Measurements from ENCODE around the gene MOGAT2. TPM values are rescaled to one million over a fixed set of nuclear protein-coding genes. Genes with fewer than 3 reads are reported as not detected.

The MOGAT2 gene
- total and polyA plus RNA-seq, 2 donors (not counting 3 experiments of a cell fraction or from before 2014, with no cell fraction given) = not detected

DNA sequence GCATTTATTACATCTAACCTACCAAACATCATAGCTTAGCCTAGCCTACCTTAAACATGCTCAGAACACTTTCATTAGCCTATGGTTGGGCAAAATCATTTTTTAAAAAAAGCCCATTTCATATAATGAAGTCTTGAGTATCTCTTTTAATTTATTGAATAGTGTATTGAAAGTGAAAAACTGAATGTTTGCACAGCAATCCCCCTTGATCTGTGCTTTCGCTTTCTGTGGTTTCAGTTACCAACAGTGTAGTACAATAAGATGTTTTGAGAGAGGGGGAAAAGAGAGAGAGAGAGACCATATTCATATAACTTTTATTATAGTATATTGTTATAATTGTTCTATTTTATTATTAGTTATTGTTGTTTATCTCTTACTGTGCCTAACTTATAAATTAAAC, 40.4 kb upstream of the MOGAT2 start:
- H3K9me1 ChIP-seq (replicated peaks; ENCODE audit: control insufficient read depth, extremely low read depth, insufficient read depth, low read length) = no peaks in the 10 kb centered on the region
- CTCF ChIA-PET = no interaction called here
- H3K27ac ChIP-seq (ENCODE audit: insufficient read depth, low read depth, low read length) = no peak overlapping the region
- no peak overlapping the region for H3K4me3 ChIP-seq (replicated peaks in 1 of 3; ENCODE audit: insufficient read depth in 1 of 3, low read depth in 1 of 3, low read length in 3 of 3)
- POLR2A ChIA-PET = no interaction called here
- FAIRE-seq (no peak), DNase-seq (ENCODE audit: low read depth, low spot score) (no peak)
- intact Hi-C loops (cut with micrococcal nuclease) (no loop called here), dilution Hi-C loops (cut with MboI; ENCODE audit: extremely low pct_ligation_motif_present, low sequenced_read_pairs) (no loop called here)
- BruUV-seq (replicated peaks) = no TSS peak
- TF ChIP-seq, protein P1, sequence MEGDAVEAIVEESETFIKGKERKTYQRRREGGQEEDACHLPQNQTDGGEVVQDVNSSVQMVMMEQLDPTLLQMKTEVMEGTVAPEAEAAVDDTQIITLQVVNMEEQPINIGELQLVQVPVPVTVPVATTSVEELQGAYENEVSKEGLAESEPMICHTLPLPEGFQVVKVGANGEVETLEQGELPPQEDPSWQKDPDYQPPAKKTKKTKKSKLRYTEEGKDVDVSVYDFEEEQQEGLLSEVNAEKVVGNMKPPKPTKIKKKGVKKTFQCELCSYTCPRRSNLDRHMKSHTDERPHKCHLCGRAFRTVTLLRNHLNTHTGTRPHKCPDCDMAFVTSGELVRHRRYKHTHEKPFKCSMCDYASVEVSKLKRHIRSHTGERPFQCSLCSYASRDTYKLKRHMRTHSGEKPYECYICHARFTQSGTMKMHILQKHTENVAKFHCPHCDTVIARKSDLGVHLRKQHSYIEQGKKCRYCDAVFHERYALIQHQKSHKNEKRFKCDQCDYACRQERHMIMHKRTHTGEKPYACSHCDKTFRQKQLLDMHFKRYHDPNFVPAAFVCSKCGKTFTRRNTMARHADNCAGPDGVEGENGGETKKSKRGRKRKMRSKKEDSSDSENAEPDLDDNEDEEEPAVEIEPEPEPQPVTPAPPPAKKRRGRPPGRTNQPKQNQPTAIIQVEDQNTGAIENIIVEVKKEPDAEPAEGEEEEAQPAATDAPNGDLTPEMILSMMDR (IDR thresholded peaks at IDR 0.05; ENCODE audit: extremely low read depth in 1 of 2, insufficient read depth in 1 of 2, low read depth in 1 of 2, low read length in 2 of 2) = no peak
- no peak for TF ChIP-seq POLR2A (IDR thresholded peaks at IDR 0.05; ENCODE audit: low read depth, low read length)
- no peak for TF ChIP-seq GATA2 (IDR thresholded peaks at IDR 0.05; ENCODE audit: insufficient read depth, insufficient read length, low read depth, low read length)
- TF ChIP-seq POLR2AphosphoS5 (IDR thresholded peaks at IDR 0.05; ENCODE audit: insufficient read depth, low read depth, low read length) = no peak
- no peak for TF ChIP-seq JUN (IDR thresholded peaks at IDR 0.05; ENCODE audit: borderline replicate concordance, insufficient read depth, insufficient read length, low read depth)
- no peak for TF ChIP-seq EZH2 (IDR thresholded peaks at IDR 0.05; ENCODE audit: borderline replicate concordance, low read depth, low read length, severe bottlenecking)
- TF ChIP-seq, protein P2, sequence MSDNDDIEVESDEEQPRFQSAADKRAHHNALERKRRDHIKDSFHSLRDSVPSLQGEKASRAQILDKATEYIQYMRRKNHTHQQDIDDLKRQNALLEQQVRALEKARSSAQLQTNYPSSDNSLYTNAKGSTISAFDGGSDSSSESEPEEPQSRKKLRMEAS (IDR thresholded peaks at IDR 0.05; ENCODE audit: insufficient read depth, insufficient read length) = no peak
- no peak for TF ChIP-seq FOS (IDR thresholded peaks at IDR 0.05; ENCODE audit: borderline replicate concordance, insufficient read depth, low read length)
- no peak for TF ChIP-seq MYC (IDR thresholded peaks at IDR 0.05; ENCODE audit: low read depth, low read length)
- H3K4me2 ChIP-seq (ENCODE audit: insufficient read depth, low read length) = no peak overlapping the region
- no peaks in the 10 kb centered on the region for H3K9me3 ChIP-seq (replicated peaks; ENCODE audit: control insufficient read depth, insufficient read depth, low read length)
- H3K79me2 ChIP-seq (ENCODE audit: control insufficient read depth, insufficient read depth, low read length) = no peaks in the 10 kb centered on the region
- H3K27me3 ChIP-seq (ENCODE audit: control insufficient read depth in 2 of 2, insufficient read depth in 2 of 2, low read length in 2 of 2) = peaks cover 12 to 22% of the 10 kb centered on the region in 2 experiments
- H3K4me1 ChIP-seq (ENCODE audit: control insufficient read depth, extremely low read depth, insufficient read depth, low read length) = no peaks in the 10 kb centered on the region
- no peaks in the 10 kb centered on the region for H4K20me1 ChIP-seq (replicated peaks; ENCODE audit: control insufficient read depth, extremely low read depth, insufficient read depth, low read length)
- no peak overlapping the region for H3K9ac ChIP-seq (replicated peaks; ENCODE audit: extremely low read depth, insufficient read depth, low read length)
- H3K36me3 ChIP-seq (ENCODE audit: control insufficient read depth in 2 of 2, extremely low read depth in 1 of 2, insufficient read depth in 2 of 2, low read length in 2 of 2) = no peaks in the 10 kb centered on the region
- no peak overlapping the region for H2AFZ ChIP-seq (ENCODE audit: low read depth, low read length)
